Measurements from ENCODE around the gene GZMB. TPM values are rescaled to one million over a fixed set of nuclear protein-coding genes. Genes with fewer than 3 reads are reported as not detected.

Gene GZMB
- total and polyA plus RNA-seq, 2 experiments from 2014 or later: not detected

GRCh38 chr14:24670594-24670993 lies 36.6 kb upstream of the GZMB start:
- no peaks in the 10 kb centered on the region for H3K9me2 ChIP-seq (replicated peaks; ENCODE audit: insufficient read depth)
- H3K4me1 ChIP-seq (ENCODE audit: insufficient read depth): no peaks in the 10 kb centered on the region
- H2AFZ ChIP-seq: no peak overlapping the region
- H4K20me1 ChIP-seq (ENCODE audit: insufficient read depth, poor library complexity, severe bottlenecking): no peaks in the 10 kb centered on the region
- TF ChIP-seq CTCF (IDR thresholded peaks at IDR 0.05; ENCODE audit: poor library complexity) (no peak), EZH2phosphoT487 (IDR thresholded peaks at IDR 0.05; ENCODE audit: low read depth, severe bottlenecking, unreplicated experiment) (no peak)
- no peaks in the 10 kb centered on the region for H3K27me3 ChIP-seq
- H3K4me3 ChIP-seq: no peak overlapping the region
- no peak overlapping the region for H3K4me2 ChIP-seq
- no peaks in the 10 kb centered on the region for H3K36me3 ChIP-seq (replicated peaks; ENCODE audit: insufficient read depth, low read depth)
- H3K9me3 ChIP-seq (ENCODE audit: low read depth): no peaks in the 10 kb centered on the region
- 78% methylated on average over 1 of the region's 1 CpG for WGBS (ENCODE audit: low lambda C conversion rate, missing lambda C conversion rate)
- no peak overlapping the region for H3K27ac ChIP-seq
- DNase-seq (ENCODE audit: low spot score): no peak
- H3K79me2 ChIP-seq: no peaks in the 10 kb centered on the region

GRCh38 chr14:24669651-24670050 lies 35.7 kb upstream of the GZMB start:
- Histone ChIP-seq H3K27me3 (no peaks in the 10 kb centered on the region), H3K36me3 (replicated peaks; ENCODE audit: insufficient read depth, low read depth) (no peaks in the 10 kb centered on the region), H3K4me2 (no peak overlapping the region), H3K27ac (no peak overlapping the region), H3K4me1 (ENCODE audit: insufficient read depth) (no peaks in the 10 kb centered on the region), H3K9me3 (ENCODE audit: low read depth) (no peaks in the 10 kb centered on the region), H3K4me3 (no peak overlapping the region), H3K9me2 (replicated peaks; ENCODE audit: insufficient read depth) (no peaks in the 10 kb centered on the region), H4K20me1 (ENCODE audit: insufficient read depth, poor library complexity, severe bottlenecking) (no peaks in the 10 kb centered on the region), H3K79me2 (no peaks in the 10 kb centered on the region), H2AFZ (no peak overlapping the region)
- no peak for TF ChIP-seq CTCF (IDR thresholded peaks at IDR 0.05; ENCODE audit: poor library complexity)
- TF ChIP-seq EZH2 (IDR thresholded peaks at IDR 0.05; ENCODE audit: borderline replicate concordance): no peak
- no peak for TF ChIP-seq EZH2phosphoT487 (IDR thresholded peaks at IDR 0.05; ENCODE audit: low read depth, severe bottlenecking, unreplicated experiment)
- WGBS (ENCODE audit: low lambda C conversion rate, missing lambda C conversion rate): 77% methylated on average over 1 of the region's 1 CpG
- no peak for DNase-seq (ENCODE audit: low spot score)

- H3K27me3 ChIP-seq: no peaks in the 10 kb centered on the region
- no peaks in the 10 kb centered on the region for H3K9me2 ChIP-seq (replicated peaks; ENCODE audit: insufficient read depth)
- no peak overlapping the region for H2AFZ ChIP-seq
- H3K9me3 ChIP-seq (ENCODE audit: low read depth): no peaks in the 10 kb centered on the region
- H3K4me2 ChIP-seq: no peak overlapping the region
- no peaks in the 10 kb centered on the region for H3K36me3 ChIP-seq (replicated peaks; ENCODE audit: insufficient read depth, low read depth)
- no peaks in the 10 kb centered on the region for H3K4me1 ChIP-seq (ENCODE audit: insufficient read depth)
- no peaks in the 10 kb centered on the region for H3K79me2 ChIP-seq
- no peak for TF ChIP-seq EZH2 (IDR thresholded peaks at IDR 0.05; ENCODE audit: borderline replicate concordance)
- no peak for TF ChIP-seq CTCF (IDR thresholded peaks at IDR 0.05; ENCODE audit: poor library complexity)
- TF ChIP-seq EZH2phosphoT487 (IDR thresholded peaks at IDR 0.05; ENCODE audit: low read depth, severe bottlenecking, unreplicated experiment): no peak
- no peak overlapping the region for H3K27ac ChIP-seq
- 77% methylated on average over 4 of the region's 4 CpGs for WGBS (ENCODE audit: low lambda C conversion rate, missing lambda C conversion rate)
- no peak overlapping the region for H3K4me3 ChIP-seq
- no peaks in the 10 kb centered on the region for H4K20me1 ChIP-seq (ENCODE audit: insufficient read depth, poor library complexity, severe bottlenecking)
- no peak for DNase-seq (ENCODE audit: low spot score)
These were observed 31.5 kb upstream of the GZMB start for GRCh38 chr14:24665440-24665991.

- Histone ChIP-seq H3K4me1 (ENCODE audit: insufficient read depth) (no peaks in the 10 kb centered on the region), H3K9me3 (ENCODE audit: low read depth) (no peaks in the 10 kb centered on the region), H3K36me3 (replicated peaks; ENCODE audit: insufficient read depth, low read depth) (no peaks in the 10 kb centered on the region), H4K20me1 (ENCODE audit: insufficient read depth, poor library complexity, severe bottlenecking) (no peaks in the 10 kb centered on the region), H3K4me2 (no peak overlapping the region), H3K79me2 (no peaks in the 10 kb centered on the region), H3K27ac (no peak overlapping the region), H3K9me2 (replicated peaks; ENCODE audit: insufficient read depth) (no peaks in the 10 kb centered on the region), H3K27me3 (no peaks in the 10 kb centered on the region), H3K4me3 (no peak overlapping the region), H2AFZ (no peak overlapping the region)
- no peak for TF ChIP-seq EZH2phosphoT487 (IDR thresholded peaks at IDR 0.05; ENCODE audit: low read depth, severe bottlenecking, unreplicated experiment)
- no peak for TF ChIP-seq EZH2 (IDR thresholded peaks at IDR 0.05; ENCODE audit: borderline replicate concordance)
- TF ChIP-seq CTCF (IDR thresholded peaks at IDR 0.05; ENCODE audit: poor library complexity): no peak
- no peak for DNase-seq (ENCODE audit: low spot score)
- WGBS (ENCODE audit: low lambda C conversion rate, missing lambda C conversion rate): 71% methylated on average over 4 of the region's 4 CpGs
These were observed 30.4 kb upstream of the GZMB start for GRCh38 chr14:24664366-24664765.

Data from hepatocyte (in vitro differentiated cells).